Spleen (tissue), 11 donors: ENCODE results near the gene STEAP2. TPM values are rescaled to one million over a fixed set of nuclear protein-coding genes. Genes with fewer than 3 reads are reported as not detected.
A peak's percentile ranks its signal among the peaks of the same experiment; 100 is the strongest.
"Not testable (repeated sequence)": the region's sequence is repeated elsewhere in the genome, so short reads cannot be mapped to it uniquely, and the experiment has no call there.

ENCODE experiments used
- DNase-seq: peaks from one replicate; pipeline ENCODE4 v3.0.0-alpha.2; 2020
- H3K27ac ChIP-seq, 8 donors: fragments of 200-600 bp; sonication (generic) in 7 of 8; 1 replicate in 4 of 8; 2 replicates in 4 of 8; pipeline versions ENCODE4 v1.5.0 to v1.8.0; 2016 to 2021; ENCODE audit warnings: inconsistent platforms in 4 of 8, mild to moderate bottlenecking in 4 of 8, moderate library complexity in 1 of 8
- H3K27me3 ChIP-seq, 7 donors: fragments of 200-600 bp; sonication (generic) in 6 of 7; replicated peaks in 1 of 7; 1 replicate in 4 of 7; 2 replicates in 3 of 7; pipeline versions ENCODE4 v1.5.0 to v1.8.0; 2016 to 2021; ENCODE audit warnings: inconsistent platforms in 3 of 7, mild to moderate bottlenecking in 1 of 7
- H3K36me3 ChIP-seq, 6 donors: fragments of 200-600 bp; sonication (generic) in 5 of 6; 1 replicate in 4 of 6; 2 replicates in 2 of 6; pipeline versions ENCODE4 v1.5.0 to v1.8.0; 2016 to 2021; ENCODE audit warnings: inconsistent platforms in 2 of 6
- H3K4me1 ChIP-seq, 6 donors: fragments of 200-600 bp; sonication (generic) in 5 of 6; 1 replicate in 3 of 6; 2 replicates in 3 of 6; pipeline versions ENCODE4 v1.5.0 to v1.8.0; 2016 to 2021; ENCODE audit warnings: inconsistent platforms in 3 of 6
- H3K4me3 ChIP-seq, 8 donors: fragments of 200-600 bp; sonication (generic) in 7 of 8; 1 replicate in 4 of 8; 2 replicates in 4 of 8; pipeline versions ENCODE4 v1.5.0 to v1.8.0; 2016 to 2021; ENCODE audit warnings: inconsistent platforms in 4 of 8, mild to moderate bottlenecking in 4 of 8, moderate library complexity in 2 of 8
- H3K9me3 ChIP-seq, 8 donors: fragments of 200-600 bp; sonication (generic) in 7 of 8; 1 replicate in 4 of 8; 2 replicates in 4 of 8; pipeline versions ENCODE4 v1.5.0 to v1.8.0; 2016 to 2021; ENCODE audit warnings: inconsistent platforms in 4 of 8
- CTCF ChIP-seq, 11 experiments: fragments of 200-600 bp in 7 of 11; fragments of 450-650 bp in 4 of 11; sonication (generic) in 4 of 11; IDR thresholded peaks in 8 of 11; conservative IDR thresholded peaks in 3 of 11; 1 replicate in 7 of 11; 2 replicates in 4 of 11; pipeline versions ENCODE4 v1.4.0 to v1.8.0; 2016 to 2021; ENCODE audit warnings: antibody characterized with exemption in 11 of 11, inconsistent platforms in 4 of 11, mild to moderate bottlenecking in 1 of 11
- POLR2A ChIP-seq, 3 donors: fragments of 450-650 bp; IDR thresholded peaks; one replicate each; pipeline ENCODE4 v1.5.1; 2017; ENCODE audit warnings: antibody characterized with exemption in 3 of 3, mild to moderate bottlenecking in 1 of 3
- POLR2AphosphoS5 ChIP-seq, 3 donors: sonication (generic); formaldehyde crosslinking; IDR thresholded peaks; one replicate each; pipeline ENCODE4 v1.5.1; 2017; ENCODE audit warnings: antibody characterized with exemption in 3 of 3
- WGBS, 5 donors: extraction: QIAGEN DNeasy Blood & Tissue Kit in 3 of 5; methylation state at CpG; one replicate each; pipeline versions ENCODE4 v1.1.5 to v1.1.7; 2013 to 2018; 5-methylcytosine and 5-hydroxymethylcytosine counted together
- intact Hi-C: fragments of 100-400 bp; cut with DNase I; formaldehyde crosslinking; loops from one replicate; pipeline ENCODE4 v1.15.0; 2023; ENCODE audit warnings: low total_unique reads
- polyA plus RNA-seq, 3 donors: library from polyadenylated mRNA; stranded (reverse); fragments of 200-250 nt; gene quantifications; one replicate each; pipeline ENCODE4 v1.2.1, GENCODE V29; 2013
- total RNA-seq, 7 donors: library from RNA; depleted of rRNA in 3 of 7; stranded (reverse); fragments of >200 nt in 3 of 7; fragmentation: NEBNext Ultra II Directional in 4 of 7; extraction: Animal tissue kit (Norgen Biotek cat#: 25700) in 4 of 7; gene quantifications; one replicate each; pipeline versions ENCODE4 v1.1.0 to v1.2.1, GENCODE V29; 2016 to 2021
- donor health status: healthy with polysubstance abuse.
- donor health status: DM: no; HTN: no; CAD: no; lungs with moderate emphysema.
- donor health status: DM: no; HTN: no; CAD: no.
- donor health status: Bipolar disorder and iron deficiency.
- donor health status: healthy.
- donor health status: DM: no; HTN: no; CAD: no.
- donor health status: DM: yes; HTN: yes; CAD: no.

STEAP2 gene
- total and polyA plus RNA-seq, 10 donors: 0.65 to 15.8 (median 5.5) TPM

- H3K27me3 ChIP-seq: no peaks in the 10 kb centered on the region
- H3K9me3 ChIP-seq: peaks cover 0 to 14% (median 5%) of the 10 kb centered on the region in 8 donors
- no peak for DNase-seq
- intact Hi-C loops: no loop called here
- H3K27ac ChIP-seq: peak overlapping the region in 7 of 8 donors; percentile 6 to 77 (median 72)
- WGBS, 5 donors: 59 to 75% (median 63%) methylated on average over 6 of the region's 6 CpGs
- H3K4me1 ChIP-seq: peaks cover 0 to 20% (median 4%) of the 10 kb centered on the region in 6 donors
- H3K36me3 ChIP-seq: no peaks in the 10 kb centered on the region
- no peak for TF ChIP-seq POLR2A (IDR thresholded peaks at IDR 0.05)
- no peak for TF ChIP-seq CTCF (IDR thresholded peaks at IDR 0.05 in 8 of 11, conservative IDR thresholded peaks at IDR 0.05 in 3 of 11)
- TF ChIP-seq POLR2AphosphoS5 (IDR thresholded peaks at IDR 0.05): no peak
- H3K4me3 ChIP-seq: no peak overlapping the region
Measured at GRCh38 chr7:90178679-90179278, 32.8 kb upstream of the STEAP2 start.

GRCh38 chr7:90180011-90180585 is 31.4 kb upstream of the STEAP2 start:
- WGBS, 5 donors: 60 to 84% (median 74%) methylated on average over 1 of the region's 1 CpG
- H3K27ac ChIP-seq: peak overlapping the region in 3 of 8 donors; percentile 72 to 77 (median 72)
- H3K36me3 ChIP-seq: no peaks in the 10 kb centered on the region
- no peak for TF ChIP-seq CTCF (IDR thresholded peaks at IDR 0.05 in 8 of 11, conservative IDR thresholded peaks at IDR 0.05 in 3 of 11)
- no peak for TF ChIP-seq POLR2AphosphoS5 (IDR thresholded peaks at IDR 0.05)
- TF ChIP-seq POLR2A (IDR thresholded peaks at IDR 0.05): no peak
- peaks cover 0 to 20% (median 4%) of the 10 kb centered on the region in 6 donors for H3K4me1 ChIP-seq
- H3K9me3 ChIP-seq: peaks cover 0 to 14% (median 5%) of the 10 kb centered on the region in 8 donors
- no peaks in the 10 kb centered on the region for H3K27me3 ChIP-seq
- H3K4me3 ChIP-seq: no peak overlapping the region
- DNase-seq: no peak
- intact Hi-C loops: no loop called here

- H3K4me1 ChIP-seq: peaks cover 0 to 20% (median 4%) of the 10 kb centered on the region in 6 donors
- peaks cover 0 to 12% (median 4%) of the 10 kb centered on the region in 8 donors for H3K9me3 ChIP-seq
- intact Hi-C loops: no loop called here
- H3K27me3 ChIP-seq: no peaks in the 10 kb centered on the region
- H3K36me3 ChIP-seq: no peaks in the 10 kb centered on the region
- H3K27ac ChIP-seq: no peak overlapping the region
- TF ChIP-seq POLR2A (IDR thresholded peaks at IDR 0.05) (no peak), CTCF (IDR thresholded peaks at IDR 0.05 in 8 of 11, conservative IDR thresholded peaks at IDR 0.05 in 3 of 11) (no peak)
- no peak overlapping the region for H3K4me3 ChIP-seq
- no peak for DNase-seq
Measured at GRCh38 chr7:90180649-90181048, 30.9 kb upstream of the STEAP2 start.

- H3K4me1 ChIP-seq: peaks cover 0 to 20% (median 4%) of the 10 kb centered on the region in 6 donors
- no peaks in the 10 kb centered on the region for H3K36me3 ChIP-seq
- H3K9me3 ChIP-seq: peaks cover 0 to 8% (median 0%) of the 10 kb centered on the region in 8 donors
- no peaks in the 10 kb centered on the region for H3K27me3 ChIP-seq
- H3K4me3 ChIP-seq: no peak overlapping the region
- H3K27ac ChIP-seq: no peak overlapping the region
- TF ChIP-seq CTCF (IDR thresholded peaks at IDR 0.05 in 8 of 11, conservative IDR thresholded peaks at IDR 0.05 in 3 of 11) (no peak), POLR2AphosphoS5 (IDR thresholded peaks at IDR 0.05) (no peak), POLR2A (IDR thresholded peaks at IDR 0.05) (no peak)
- intact Hi-C loops: no loop called here
- DNase-seq: no peak
Measured at GRCh38 chr7:90181485-90181884, 30.1 kb upstream of the STEAP2 start.

- H3K9me3 ChIP-seq: peaks cover 0 to 17% (median under 1%) of the 10 kb centered on the region in 8 donors
- H3K4me3 ChIP-seq, intact Hi-C loops, H3K27ac ChIP-seq, H3K36me3 ChIP-seq, H3K4me1 ChIP-seq, H3K27me3 ChIP-seq, DNase-seq: not testable (repeated sequence)
- WGBS, 5 donors: 67 to 87% (median 74%) methylated on average over 4 of the region's 4 CpGs
Measured at GRCh38 chr7:90186290-90186689, 25.2 kb upstream of the STEAP2 start.
